Stimulated activated CD8-positive, alpha-beta memory T cell treated with anti-CD3 and anti-CD28 coated beads, Interleukin-15, amount 100 ng/mL, for 24 hours (primary cell): ENCODE data around the gene ZMIZ2.

Experiments
- DNase-seq: peaks from one replicate; pipeline ENCODE4 v3.0.0-alpha.2; 2020; ENCODE audit warnings: low read depth

Gene ZMIZ2

GRCh38 chr7:44755698-44756627 lies 7.3 kb downstream of the ZMIZ2 start:
- DNase-seq: no peak

GRCh38 chr7:44756904-44757303 lies 8.3 kb downstream of the ZMIZ2 start:
- no peak for DNase-seq

- DNase-seq: no peak
These were observed 8.7 kb downstream of the ZMIZ2 start for GRCh38 chr7:44757311-44757710.

- no peak for DNase-seq
These were observed 9.1 kb downstream of the ZMIZ2 start for GRCh38 chr7:44757739-44758138.

- DNase-seq: no peak
These were observed 10.6 kb downstream of the ZMIZ2 start for GRCh38 chr7:44759246-44759645.

- no peak for DNase-seq
These were observed 11.5 kb downstream of the ZMIZ2 start for GRCh38 chr7:44760034-44760580.

- DNase-seq: no peak
These were observed 12.8 kb downstream of the ZMIZ2 start for GRCh38 chr7:44761207-44762161.

- no peak for DNase-seq
These were observed 13.7 kb downstream of the ZMIZ2 start for GRCh38 chr7:44762300-44762699.

- DNase-seq: no peak
These were observed 14.3 kb downstream of the ZMIZ2 start for GRCh38 chr7:44762726-44763522.

- DNase-seq: no peak
These were observed 15.4 kb downstream of the ZMIZ2 start for GRCh38 chr7:44764081-44764480.

GRCh38 chr7:44764665-44765578 lies 16.3 kb downstream of the ZMIZ2 start:
- DNase-seq: no peak

GRCh38 chr7:44765579-44766415 lies 17.1 kb downstream of the ZMIZ2 start:
- no peak for DNase-seq

- no peak for DNase-seq
These were observed 17.8 kb downstream of the ZMIZ2 start for GRCh38 chr7:44766416-44766801.

- DNase-seq: no peak
These were observed 18.7 kb downstream of the ZMIZ2 start for GRCh38 chr7:44767134-44767911.

- no peak for DNase-seq
These were observed 19.4 kb downstream of the ZMIZ2 start for GRCh38 chr7:44767912-44768627.

GRCh38 chr7:44768628-44769371 lies 20.2 kb downstream of the ZMIZ2 start:
- no peak for DNase-seq

- DNase-seq: no peak
These were observed 20.7 kb downstream of the ZMIZ2 start for GRCh38 chr7:44769376-44769775.
